ENCODE results near the gene UGGT2. TPM values are rescaled to one million over a fixed set of nuclear protein-coding genes. Genes with fewer than 3 reads are reported as not detected.

Gene UGGT2
- total RNA-seq, 4 donors from 2014 or later: 57.9 to 159 (median 71.5) TPM

DNA sequence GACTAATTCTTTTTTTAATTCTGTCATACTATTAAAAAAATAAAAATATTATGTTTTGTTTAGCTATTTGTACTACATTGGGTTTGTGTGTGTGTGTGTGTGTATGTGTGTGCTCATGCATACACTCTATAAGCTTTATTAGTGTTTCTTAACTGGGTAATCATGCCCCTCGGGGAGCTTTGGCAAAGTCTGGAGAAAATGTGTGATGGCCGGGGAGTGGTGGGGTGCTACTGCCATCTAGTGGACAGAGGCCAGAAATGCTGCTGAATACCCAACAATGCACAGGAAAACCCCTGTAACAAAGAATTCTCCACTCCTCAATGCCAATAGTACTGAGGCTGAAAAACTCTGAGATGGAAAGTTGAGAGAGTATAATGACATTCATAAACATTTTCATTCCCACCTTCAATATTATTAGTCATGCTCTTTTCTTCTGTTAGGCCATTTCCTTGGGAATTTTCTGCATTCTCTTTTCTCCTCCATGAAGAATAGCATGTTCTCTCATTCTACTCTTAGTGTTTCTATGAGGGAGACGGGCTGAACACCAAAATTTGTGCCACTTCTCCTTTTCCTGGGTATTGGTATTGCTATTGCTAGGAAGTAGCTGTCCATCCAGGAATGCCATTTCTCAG lies 219.0 kb downstream of the UGGT2 start:
- intact Hi-C loops (cut with DNase I): loop anchor here (2.0 kb wide), 1 partner anchor 211 kb away; no protein-coding TSS in a partner anchor
- Histone ChIP-seq H3K4me3 (replicated peaks in 1 of 3) (no peak overlapping the region), H3K9me3 (no peaks in the 10 kb centered on the region), H3K36me3 (no peaks in the 10 kb centered on the region), H3K27ac (no peak overlapping the region), H3K4me1 (no peaks in the 10 kb centered on the region), H3K27me3 (no peaks in the 10 kb centered on the region)
- DNase-seq: peak; percentile 50 to 67
- TF ChIP-seq, protein P1, sequence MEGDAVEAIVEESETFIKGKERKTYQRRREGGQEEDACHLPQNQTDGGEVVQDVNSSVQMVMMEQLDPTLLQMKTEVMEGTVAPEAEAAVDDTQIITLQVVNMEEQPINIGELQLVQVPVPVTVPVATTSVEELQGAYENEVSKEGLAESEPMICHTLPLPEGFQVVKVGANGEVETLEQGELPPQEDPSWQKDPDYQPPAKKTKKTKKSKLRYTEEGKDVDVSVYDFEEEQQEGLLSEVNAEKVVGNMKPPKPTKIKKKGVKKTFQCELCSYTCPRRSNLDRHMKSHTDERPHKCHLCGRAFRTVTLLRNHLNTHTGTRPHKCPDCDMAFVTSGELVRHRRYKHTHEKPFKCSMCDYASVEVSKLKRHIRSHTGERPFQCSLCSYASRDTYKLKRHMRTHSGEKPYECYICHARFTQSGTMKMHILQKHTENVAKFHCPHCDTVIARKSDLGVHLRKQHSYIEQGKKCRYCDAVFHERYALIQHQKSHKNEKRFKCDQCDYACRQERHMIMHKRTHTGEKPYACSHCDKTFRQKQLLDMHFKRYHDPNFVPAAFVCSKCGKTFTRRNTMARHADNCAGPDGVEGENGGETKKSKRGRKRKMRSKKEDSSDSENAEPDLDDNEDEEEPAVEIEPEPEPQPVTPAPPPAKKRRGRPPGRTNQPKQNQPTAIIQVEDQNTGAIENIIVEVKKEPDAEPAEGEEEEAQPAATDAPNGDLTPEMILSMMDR (IDR thresholded peaks at IDR 0.05): peak; percentile 79 to 91 (median 89)
- no peak for TF ChIP-seq POLR2A (IDR thresholded peaks at IDR 0.05)
- 26 to 32% methylated on average over 3 of the region's 3 CpGs for WGBS, 2 donors

DNA sequence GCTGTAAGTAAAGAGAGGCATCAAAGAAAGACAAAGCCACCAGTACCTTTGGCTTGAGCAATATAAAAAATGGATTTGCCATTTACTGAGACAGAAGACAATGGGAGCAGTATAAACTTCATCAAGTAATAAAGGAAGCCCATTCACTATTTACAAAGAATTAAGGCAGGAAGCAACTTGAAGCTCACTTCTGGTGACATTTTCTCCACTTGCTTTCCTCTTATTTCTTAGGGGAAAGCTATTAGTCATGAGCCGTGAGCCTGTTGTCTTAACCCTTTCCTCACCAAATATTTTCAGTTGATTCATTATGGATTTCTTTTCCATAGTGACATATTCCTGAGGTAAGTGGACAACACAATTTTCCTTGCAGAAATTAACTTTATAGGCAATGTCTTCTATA lies 219.5 kb downstream of the UGGT2 start:
- TF ChIP-seq, protein P1 (IDR thresholded peaks at IDR 0.05): no peak
- no peak for TF ChIP-seq POLR2A (IDR thresholded peaks at IDR 0.05)
- Histone ChIP-seq H3K9me3 (no peaks in the 10 kb centered on the region), H3K36me3 (no peaks in the 10 kb centered on the region), H3K4me1 (no peaks in the 10 kb centered on the region), H3K4me3 (replicated peaks in 1 of 3) (no peak overlapping the region), H3K27ac (no peak overlapping the region), H3K27me3 (no peaks in the 10 kb centered on the region)
- intact Hi-C loops (cut with DNase I): loop anchor here (2.0 kb wide), 1 partner anchor 211 kb away; no protein-coding TSS in a partner anchor
- DNase-seq: no peak
- 20 to 40% methylated on average over 1 of the region's 1 CpG for WGBS, 2 donors

DNA sequence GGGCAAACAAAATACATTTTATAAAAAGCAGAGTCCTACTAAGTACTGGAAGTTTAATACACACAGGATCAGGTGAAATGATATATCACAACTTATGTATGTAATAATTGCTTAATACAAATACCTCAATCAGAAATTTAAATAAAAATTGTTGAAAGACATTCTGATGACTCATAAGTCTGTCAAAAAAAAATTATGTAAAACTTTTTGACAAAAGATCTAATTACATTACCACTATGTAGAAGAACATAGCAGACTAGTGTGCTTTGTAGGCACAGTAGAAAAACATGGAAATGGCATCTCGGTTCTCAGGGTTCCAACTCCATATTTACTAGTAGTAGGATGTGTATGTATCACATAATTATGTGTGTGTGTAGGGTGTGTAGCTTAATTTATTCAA lies 220.1 kb downstream of the UGGT2 start:
- H3K27me3 ChIP-seq: no peaks in the 10 kb centered on the region
- 93 to 95% methylated on average over 1 of the region's 1 CpG for WGBS, 2 donors
- TF ChIP-seq, protein P1 (IDR thresholded peaks at IDR 0.05): no peak
- TF ChIP-seq POLR2A (IDR thresholded peaks at IDR 0.05): no peak
- H3K36me3 ChIP-seq: no peaks in the 10 kb centered on the region
- no peak for DNase-seq
- H3K4me3 ChIP-seq (replicated peaks in 1 of 3): no peak overlapping the region
- intact Hi-C loops (cut with DNase I): no loop called here
- H3K9me3 ChIP-seq: no peaks in the 10 kb centered on the region
- H3K4me1 ChIP-seq: no peaks in the 10 kb centered on the region
- no peak overlapping the region for H3K27ac ChIP-seq

DNA sequence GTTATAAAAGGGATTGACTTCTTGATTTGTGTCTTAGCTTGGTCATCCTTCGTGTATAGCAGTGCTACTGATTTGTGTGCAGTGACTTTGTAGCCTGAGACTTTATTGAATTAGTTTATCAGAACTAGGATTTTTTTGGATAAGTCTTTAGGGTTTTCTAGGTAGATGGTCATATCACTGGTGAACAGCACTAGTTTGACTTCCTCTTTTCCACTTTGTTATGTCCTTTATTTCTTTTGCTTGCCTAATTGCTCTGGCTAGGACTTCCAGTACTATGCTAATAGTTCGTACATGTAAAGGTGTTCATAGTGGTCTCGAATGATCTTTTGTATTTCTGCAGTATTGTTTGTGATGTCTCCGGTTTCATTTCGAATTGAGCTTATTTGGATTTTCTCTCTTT lies 230.9 kb downstream of the UGGT2 start:
- WGBS, 2 donors: 94 to 97% methylated on average over 5 of the region's 5 CpGs
- no peaks in the 10 kb centered on the region for H3K9me3 ChIP-seq
- H3K27me3 ChIP-seq: no peaks in the 10 kb centered on the region
- no peaks in the 10 kb centered on the region for H3K4me1 ChIP-seq
- H3K27ac ChIP-seq: no peak overlapping the region
- no peak overlapping the region for H3K4me3 ChIP-seq (replicated peaks in 1 of 3)
- DNase-seq: no peak
- no peak for TF ChIP-seq POLR2A (IDR thresholded peaks at IDR 0.05)
- TF ChIP-seq, protein P1 (IDR thresholded peaks at IDR 0.05): no peak
- peaks cover 0 to 4% of the 10 kb centered on the region in 2 donors for H3K36me3 ChIP-seq
- intact Hi-C loops (cut with DNase I): no loop called here

DNA sequence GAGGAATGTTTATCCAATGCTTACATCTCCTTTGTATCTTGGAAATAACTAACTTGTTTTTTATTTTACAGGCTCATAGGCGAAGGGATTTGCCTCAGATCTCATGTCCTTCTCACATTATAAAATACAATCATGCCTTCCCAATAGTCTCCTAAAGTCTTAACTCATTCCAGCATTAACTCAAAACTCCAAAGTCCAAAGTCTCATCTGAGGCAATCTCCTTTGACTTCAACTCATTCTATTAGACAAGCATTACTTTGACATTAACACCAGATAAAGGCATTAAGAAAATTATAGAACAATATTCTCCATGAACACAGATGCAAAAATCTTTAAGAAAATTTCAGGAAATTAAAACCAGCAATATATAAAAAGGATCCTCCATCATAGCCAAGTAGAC lies 238.7 kb downstream of the UGGT2 start:
- Histone ChIP-seq H3K4me3 (replicated peaks in 1 of 3) (no peak overlapping the region), H3K9me3 (no peaks in the 10 kb centered on the region), H3K36me3 (no peaks in the 10 kb centered on the region), H3K27ac (no peak overlapping the region), H3K4me1 (no peaks in the 10 kb centered on the region), H3K27me3 (no peaks in the 10 kb centered on the region)
- WGBS, 2 donors: 91 to 100% methylated on average over 1 of the region's 1 CpG
- no peak for TF ChIP-seq POLR2A (IDR thresholded peaks at IDR 0.05)
- TF ChIP-seq, protein P1 (IDR thresholded peaks at IDR 0.05): no peak
- no peak for DNase-seq
- intact Hi-C loops (cut with DNase I): no loop called here

Measured in thyroid gland (tissue), 4 donors.